NCI-H1436 treated with DMSO at 0.1 percent for 48 hours (cell line): ENCODE measurements around the gene NOX3.

Experiments
- DNase-seq: peaks from one replicate; lab custom pipeline; 2025; lab: John Stamatoyannopoulos, UW

Gene NOX3

GRCh38 chr6:155399745-155400653, 55.6 kb downstream of the NOX3 start:
- no peak for DNase-seq

DNA sequence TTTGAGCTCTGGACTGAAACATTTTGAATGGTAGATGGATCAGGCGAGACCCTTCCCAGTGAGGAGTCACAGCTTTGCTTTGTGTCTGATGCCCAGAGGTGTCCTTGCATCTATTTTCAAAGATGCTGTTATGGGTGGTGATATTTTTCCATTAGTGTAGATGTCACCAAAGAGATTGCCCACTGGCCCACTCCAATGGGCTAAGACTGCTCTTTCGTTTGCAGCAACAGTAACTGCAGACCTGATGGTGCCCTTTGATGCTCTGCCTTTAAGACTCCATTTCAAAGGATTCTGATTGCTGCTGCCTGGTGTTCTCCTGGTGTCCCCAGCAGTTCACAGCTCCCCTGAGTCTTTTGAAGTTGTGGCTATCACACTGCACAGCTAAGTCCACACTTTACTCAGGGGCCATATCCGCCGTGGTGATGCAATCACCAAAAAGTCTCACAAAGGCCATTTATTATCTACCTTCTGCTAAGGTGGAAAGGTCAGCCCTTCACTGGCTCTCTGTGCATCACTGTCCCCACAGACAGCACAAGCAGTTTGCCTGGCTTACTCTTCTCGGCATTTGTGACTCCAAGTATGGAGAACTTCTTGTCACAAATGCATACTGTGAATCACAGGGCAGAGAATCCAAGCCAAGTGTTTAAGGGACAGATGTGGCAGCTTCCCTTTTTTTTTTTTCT, 56.4 kb downstream of the NOX3 start:
- DNase-seq, result no peak

DNA sequence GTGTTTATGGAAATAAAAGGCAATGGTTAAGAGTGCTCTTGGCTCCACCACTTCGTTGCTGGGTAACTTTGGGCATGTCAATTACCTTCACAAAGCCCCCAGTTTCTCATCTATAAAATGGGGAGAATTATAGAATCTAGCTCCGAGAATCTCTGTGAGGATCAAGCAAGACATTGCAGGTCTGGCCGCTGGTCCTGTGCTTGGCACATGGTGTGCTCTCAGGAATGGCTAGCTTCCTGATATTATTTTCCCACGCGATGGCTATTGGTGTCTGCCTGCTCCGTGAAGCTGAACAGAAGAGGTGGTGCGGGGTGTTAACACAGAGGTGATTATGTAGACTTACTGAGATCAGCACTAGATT, 57.0 kb downstream of the NOX3 start:
- no peak for DNase-seq

GRCh38 chr6:155398221-155398620, 57.4 kb downstream of the NOX3 start:
- no peak for DNase-seq

DNA sequence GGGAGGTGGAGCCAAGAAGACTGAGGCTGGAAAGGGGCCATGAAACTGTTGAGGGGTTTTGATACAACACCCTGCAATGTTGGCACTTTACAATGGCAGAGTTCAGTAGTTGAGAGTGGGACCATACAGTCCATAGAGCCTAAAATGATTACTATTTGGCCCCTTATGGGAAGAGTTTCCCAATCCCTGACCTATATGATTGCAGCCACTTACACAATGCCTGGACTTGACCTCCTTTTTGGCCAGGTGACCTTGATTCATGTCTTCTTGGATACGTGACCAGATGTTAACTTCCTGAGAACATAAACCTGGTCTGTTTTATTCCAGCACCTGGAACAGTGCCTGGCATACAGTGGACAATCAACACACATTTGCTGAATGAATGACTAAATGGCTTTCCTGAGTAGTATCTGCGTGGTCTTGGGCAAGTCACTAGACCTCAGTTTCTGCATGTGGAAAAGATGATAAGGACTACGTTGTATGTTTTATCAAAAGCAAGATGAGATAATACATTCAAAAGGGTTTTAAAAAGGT, 58.4 kb downstream of the NOX3 start:
- no peak for DNase-seq

- DNase-seq, result no peak
Measured at GRCh38 chr6:155396605-155397004, 59.0 kb downstream of the NOX3 start.

DNA sequence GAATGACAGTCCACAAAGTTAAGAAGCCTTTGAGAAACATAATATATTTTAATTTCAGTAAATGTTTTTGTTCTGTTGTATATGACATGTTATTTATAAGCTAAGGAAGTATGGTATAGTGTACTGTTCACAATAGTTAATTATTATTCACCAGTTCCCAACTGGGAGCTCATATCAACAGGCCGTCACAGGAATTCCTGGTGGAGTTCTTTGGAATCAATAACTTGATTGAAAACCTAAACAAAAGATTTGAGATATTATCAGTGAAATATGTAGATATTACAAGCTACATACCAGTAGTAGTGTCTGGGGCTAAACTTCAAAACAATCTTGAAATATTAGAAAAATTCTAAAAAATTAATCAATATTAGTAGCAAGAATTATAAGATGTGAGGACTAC, 60.3 kb downstream of the NOX3 start:
- DNase-seq, result no peak

DNA sequence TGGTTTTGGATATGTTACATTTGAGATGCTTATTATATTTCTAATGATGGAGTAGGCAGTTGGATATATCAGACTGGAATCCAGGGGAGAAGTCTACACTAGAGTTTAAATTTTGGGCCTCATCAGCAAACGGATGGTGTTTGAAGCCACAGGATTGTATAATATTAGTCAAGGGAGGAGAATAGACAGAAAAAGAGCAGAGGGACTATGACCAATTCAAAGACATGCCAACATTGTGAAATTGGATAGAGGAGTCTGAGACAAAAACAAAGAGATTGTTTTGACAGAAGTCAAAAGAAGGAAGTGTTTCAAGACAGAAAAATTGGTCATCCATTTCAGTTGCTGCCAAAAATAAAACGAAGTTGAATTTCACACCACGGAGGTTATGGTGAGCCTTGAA, 66.5 kb downstream of the NOX3 start:
- no peak for DNase-seq

DNA sequence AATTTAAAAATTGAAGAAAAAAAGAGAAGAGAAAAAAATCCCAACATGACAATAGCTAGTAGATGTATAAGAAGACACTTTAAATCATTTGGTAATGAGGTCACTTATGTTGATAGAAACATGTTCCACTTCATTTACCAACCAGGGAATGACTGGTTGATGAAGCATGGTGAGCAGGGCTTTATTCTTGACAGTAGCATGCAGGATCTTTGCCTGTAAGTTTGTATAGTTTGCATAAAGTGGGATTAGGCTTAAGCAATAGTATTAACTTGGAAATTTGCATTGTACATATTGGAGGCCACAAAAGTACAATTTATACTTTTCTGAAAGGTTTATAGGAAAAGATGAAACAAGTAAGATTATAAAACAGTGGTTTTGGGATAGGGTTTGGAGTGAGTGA, 67.0 kb downstream of the NOX3 start:
- no peak for DNase-seq

DNA sequence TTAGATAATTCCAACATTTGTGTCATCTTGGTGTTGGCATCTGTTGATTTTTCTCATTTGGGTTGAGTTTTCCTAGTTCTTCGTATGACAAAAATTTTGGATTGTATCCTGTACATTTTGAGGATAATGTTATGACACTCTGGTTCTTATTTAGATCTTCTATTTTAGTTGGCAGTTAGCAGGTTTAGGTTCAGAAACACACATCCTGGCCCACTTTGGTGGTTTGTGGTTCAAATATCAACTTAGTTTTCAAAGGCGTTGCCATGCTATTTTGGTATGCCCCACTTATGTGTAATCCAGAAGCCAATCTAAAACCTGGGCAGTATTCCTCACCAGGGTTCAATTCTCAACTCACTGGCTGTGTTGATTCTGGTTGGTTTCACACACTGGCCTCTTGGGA, 68.2 kb downstream of the NOX3 start:
- no peak for DNase-seq

- no peak for DNase-seq
Measured at GRCh38 chr6:155384321-155384952, 71.2 kb downstream of the NOX3 start.

GRCh38 chr6:155383913-155384312, 71.7 kb downstream of the NOX3 start:
- DNase-seq, result no peak

DNA sequence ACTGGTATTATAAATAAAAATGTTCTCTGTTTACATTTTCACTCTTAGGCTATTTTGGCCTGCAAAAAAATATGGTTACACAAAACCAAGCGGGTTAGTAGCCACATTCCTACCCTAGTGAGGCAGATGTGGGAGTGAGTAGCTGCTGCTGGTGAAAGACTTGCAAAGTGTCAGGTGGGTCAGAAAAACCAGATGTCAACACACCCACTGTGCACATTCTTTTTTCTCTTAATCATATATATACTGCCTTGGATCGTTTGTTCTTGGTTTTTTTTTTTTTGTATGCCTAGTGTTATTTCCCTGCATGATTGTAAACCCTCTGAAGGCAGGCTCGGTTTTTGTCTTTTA, 73.3 kb downstream of the NOX3 start:
- no peak for DNase-seq

GRCh38 chr6:155381673-155382337, 73.8 kb downstream of the NOX3 start:
- DNase-seq, result no peak

DNA sequence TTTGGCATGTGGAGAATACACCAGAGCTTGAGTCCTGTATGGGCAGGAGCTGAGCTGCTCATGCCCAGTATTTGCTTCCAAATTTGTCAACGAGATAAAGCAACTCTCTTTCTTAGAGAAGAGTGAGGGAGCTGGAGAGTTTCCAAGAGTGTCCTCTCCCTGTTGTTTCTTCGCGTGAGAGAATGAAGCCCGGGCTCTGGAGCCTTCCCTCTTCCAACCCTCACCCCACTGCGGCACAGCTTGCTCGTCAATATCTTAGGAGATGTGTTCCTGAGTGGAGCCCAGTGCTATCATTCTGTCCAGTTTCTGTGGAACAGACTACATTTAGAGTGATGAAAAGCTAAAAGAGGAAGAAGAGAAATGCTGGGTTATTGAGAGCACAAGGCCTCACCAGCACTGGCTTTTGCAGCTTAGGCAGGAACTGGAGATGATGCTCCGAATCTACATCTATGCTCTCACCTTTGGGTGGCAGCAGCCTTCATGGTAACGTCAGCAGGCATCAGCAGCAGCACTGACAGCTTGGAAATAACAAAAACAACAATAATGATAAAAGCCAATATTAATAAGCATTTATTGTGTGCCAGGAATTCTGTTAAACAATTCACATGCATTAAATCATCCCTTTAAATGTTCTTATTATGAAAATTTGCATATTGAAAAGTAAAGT, 74.8 kb downstream of the NOX3 start:
- DNase-seq, result no peak

- no peak for DNase-seq
Measured at GRCh38 chr6:155378724-155379123, 76.9 kb downstream of the NOX3 start.

- DNase-seq, result no peak
Measured at GRCh38 chr6:155378276-155378675, 77.4 kb downstream of the NOX3 start.

- no peak for DNase-seq
Measured at GRCh38 chr6:155377061-155377460, 78.6 kb downstream of the NOX3 start.

DNA sequence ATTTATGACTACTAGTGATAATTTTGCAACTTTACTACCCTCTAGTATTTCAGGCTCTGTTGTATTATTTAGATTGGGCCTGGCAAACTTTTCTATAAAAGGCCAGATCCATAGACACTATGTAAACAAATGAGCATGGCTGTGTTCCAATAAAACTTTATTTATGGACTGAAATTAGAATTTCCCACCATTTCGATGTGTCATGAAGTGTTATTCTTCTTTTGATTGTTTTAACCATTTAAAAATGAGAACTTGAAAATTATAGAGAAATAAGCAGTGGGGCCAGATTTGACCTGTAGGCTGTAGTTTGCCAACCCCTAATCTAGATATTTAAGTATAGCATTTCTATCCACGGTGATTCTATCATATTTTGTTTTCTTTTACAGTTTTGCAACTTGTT, 79.8 kb downstream of the NOX3 start:
- no peak for DNase-seq

- DNase-seq, result no peak
Measured at GRCh38 chr6:155374681-155375080, 81.0 kb downstream of the NOX3 start.

- DNase-seq, result no peak
Measured at GRCh38 chr6:155373276-155373675, 82.4 kb downstream of the NOX3 start.

DNA sequence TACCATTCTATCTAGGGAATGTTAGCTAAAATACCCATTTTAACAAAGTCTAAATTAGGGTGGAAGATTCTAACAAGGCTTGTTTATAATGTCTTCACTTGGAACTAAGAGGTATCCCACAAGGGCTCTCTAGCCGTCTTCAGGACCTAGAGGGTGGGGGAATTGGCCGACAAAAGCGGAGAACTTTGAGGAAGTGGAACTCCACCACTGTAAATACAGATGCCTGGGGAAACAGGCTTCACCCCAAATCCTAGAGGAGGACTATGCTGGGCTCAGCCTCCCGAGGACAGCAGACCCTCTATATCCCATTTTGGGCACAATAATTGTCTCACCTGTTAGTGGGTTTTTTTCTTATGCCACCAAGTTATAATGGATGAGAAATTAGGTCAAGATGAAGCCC, 83.4 kb downstream of the NOX3 start:
- DNase-seq, result no peak
